Ovary (tissue), 3 donors: Measurements from ENCODE around the gene RAMACL.

ENCODE experiments used
- CTCF ChIP-seq, 3 donors: fragments of 450-650 bp in 2 of 3; fragments of 200-600 bp in 1 of 3; IDR thresholded peaks; one replicate each; pipeline versions ENCODE4 v1.5.1 to v1.8.0; 2016 to 2022; ENCODE audit warnings: antibody characterized with exemption in 3 of 3, mild to moderate bottlenecking in 1 of 3
- EP300 ChIP-seq: sonication (generic); formaldehyde crosslinking; IDR thresholded peaks from one replicate; pipeline ENCODE4 v1.6.1; 2017; ENCODE audit warnings: antibody characterized with exemption
- donor health status: DM: no; HTN: no; CAD: no.

DNA sequence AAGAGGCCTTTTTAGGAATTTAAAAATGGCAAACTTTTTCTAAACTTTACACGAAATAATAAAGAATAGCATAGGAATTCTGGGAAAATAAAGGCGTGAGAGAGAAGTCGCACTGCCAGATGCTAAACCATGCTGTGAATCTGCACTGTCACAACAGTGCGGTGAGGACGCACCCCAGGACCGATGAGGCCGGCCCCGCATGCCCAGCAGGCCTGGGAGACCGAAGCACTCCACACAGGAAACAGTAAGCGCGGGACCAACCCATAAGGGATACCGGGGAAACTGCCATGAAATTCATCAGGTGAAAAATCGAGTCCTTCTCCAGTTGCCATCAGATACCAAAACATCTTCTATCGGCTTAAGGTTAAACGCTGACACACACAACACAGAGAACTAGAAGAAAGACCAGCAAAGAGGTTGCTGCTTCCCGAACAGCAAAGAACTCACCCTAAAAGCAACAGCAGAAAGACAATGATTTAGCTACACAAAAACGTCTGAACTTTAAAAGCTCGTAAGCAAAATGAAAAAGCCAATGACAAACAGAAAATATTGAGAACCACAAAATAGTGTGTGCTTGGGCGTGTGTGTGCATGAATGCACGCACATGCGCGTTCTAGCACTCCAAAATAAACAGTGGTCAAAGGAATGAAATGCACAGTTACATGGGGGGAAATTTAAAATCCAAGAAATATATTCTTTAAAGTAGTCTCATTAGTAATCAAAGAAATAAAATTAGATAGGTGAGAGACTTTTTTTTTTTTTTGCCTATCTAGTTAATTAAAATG is 15.4 kb downstream of the RAMACL start:
- TF ChIP-seq CTCF (IDR thresholded peaks at IDR 0.05): no peak
- no peak for TF ChIP-seq EP300
